Measurements from ENCODE around the gene CDC20.
"Not testable (repeated sequence)": the region's sequence is repeated elsewhere in the genome, so short reads cannot be mapped to it uniquely, and the experiment has no call there.

The CDC20 gene

GRCh38 chr1:43363935-43364525 is 5.2 kb downstream of the CDC20 start:
- H3K36me3 ChIP-seq (ENCODE audit: insufficient read depth, low read depth, low read length) = peaks cover 60% of the 10 kb centered on the region
- peaks cover 27% of the 10 kb centered on the region for H3K4me1 ChIP-seq (ENCODE audit: insufficient read depth, low read length)

GRCh38 chr1:43365678-43366077 is 6.9 kb downstream of the CDC20 start:
- H3K9ac ChIP-seq (ENCODE audit: low read depth, low read length) = no peak overlapping the region
- H3K27me3 ChIP-seq (ENCODE audit: insufficient read depth, low read length) = no peaks in the 10 kb centered on the region
- peak overlapping the region; percentile 89 for H3K4me3 ChIP-seq (ENCODE audit: low read length)
- no peaks in the 10 kb centered on the region for H3K9me3 ChIP-seq (ENCODE audit: insufficient read depth, low read depth, low read length)
- peaks cover 46% of the 10 kb centered on the region for H3K36me3 ChIP-seq (ENCODE audit: insufficient read depth, low read depth, low read length)
- H3K4me1 ChIP-seq (ENCODE audit: insufficient read depth, low read length) = peaks cover 18% of the 10 kb centered on the region
- H3K27ac ChIP-seq (ENCODE audit: low read length) = no peak overlapping the region

More at GRCh38 chr1:43363935-43364525, 5.2 kb downstream of the CDC20 start:
- H3K27me3 ChIP-seq (ENCODE audit: insufficient read depth, low read length) = no peaks in the 10 kb centered on the region
- no peaks in the 10 kb centered on the region for H3K9me3 ChIP-seq (ENCODE audit: insufficient read depth, low read depth, low read length)
- H3K27ac ChIP-seq (ENCODE audit: low read length) = no peak overlapping the region
- no peak overlapping the region for H3K4me3 ChIP-seq (ENCODE audit: low read length)
- H3K9ac ChIP-seq (ENCODE audit: low read depth, low read length) = no peak overlapping the region

GRCh38 chr1:43366179-43366578 is 7.4 kb downstream of the CDC20 start:
- peak overlapping the region; percentile 89 for H3K4me3 ChIP-seq (ENCODE audit: low read length)
- peaks cover 18% of the 10 kb centered on the region for H3K4me1 ChIP-seq (ENCODE audit: insufficient read depth, low read length)
- H3K9ac ChIP-seq (ENCODE audit: low read depth, low read length) = 0 out of 2 replicates have a peak overlapping the region, but pooled peaks have one; percentile 73
- no peaks in the 10 kb centered on the region for H3K9me3 ChIP-seq (ENCODE audit: insufficient read depth, low read depth, low read length)
- H3K27ac ChIP-seq (ENCODE audit: low read length) = no peak overlapping the region
- H3K36me3 ChIP-seq (ENCODE audit: insufficient read depth, low read depth, low read length) = peaks cover 41% of the 10 kb centered on the region
- H3K27me3 ChIP-seq (ENCODE audit: insufficient read depth, low read length) = no peaks in the 10 kb centered on the region

- Histone ChIP-seq H3K4me1 (ENCODE audit: insufficient read depth, low read length) (peaks cover 18% of the 10 kb centered on the region), H3K27ac (ENCODE audit: low read length) (no peak overlapping the region), H3K27me3 (ENCODE audit: insufficient read depth, low read length) (no peaks in the 10 kb centered on the region), H3K4me3 (ENCODE audit: low read length) (peak overlapping the region; percentile 89), H3K36me3 (ENCODE audit: insufficient read depth, low read depth, low read length) (peaks cover 36% of the 10 kb centered on the region), H3K9me3 (ENCODE audit: insufficient read depth, low read depth, low read length) (no peaks in the 10 kb centered on the region), H3K9ac (ENCODE audit: low read depth, low read length) (peak overlapping the region; percentile 73)
These were observed 7.8 kb downstream of the CDC20 start for GRCh38 chr1:43366601-43367025.

GRCh38 chr1:43367026-43367903 is 8.5 kb downstream of the CDC20 start:
- H3K9me3 ChIP-seq (ENCODE audit: insufficient read depth, low read depth, low read length) = no peaks in the 10 kb centered on the region
- H3K4me1 ChIP-seq (ENCODE audit: insufficient read depth, low read length) = peaks cover 18% of the 10 kb centered on the region
- H3K4me3 ChIP-seq (ENCODE audit: low read length) = peak overlapping the region; percentile 89
- no peak overlapping the region for H3K27ac ChIP-seq (ENCODE audit: low read length)
- H3K27me3 ChIP-seq (ENCODE audit: insufficient read depth, low read length) = no peaks in the 10 kb centered on the region
- H3K36me3 ChIP-seq (ENCODE audit: insufficient read depth, low read depth, low read length) = peaks cover 30% of the 10 kb centered on the region
- peak overlapping the region; percentile 73 for H3K9ac ChIP-seq (ENCODE audit: low read depth, low read length)

GRCh38 chr1:43367904-43368645 is 9.3 kb downstream of the CDC20 start, which contains the start of gene ELOVL1:
ELOVL1 (minus strand) TSS chr1:43368011; CDS start chr1:43365609, 2,402 bp downstream.
- Histone ChIP-seq H3K4me1 (ENCODE audit: insufficient read depth, low read length) (peaks cover 18% of the 10 kb centered on the region), H3K9ac (ENCODE audit: low read depth, low read length) (peak within 1 kb of the TSS; percentile 76), H3K4me3 (ENCODE audit: low read length) (peak within 1 kb of the TSS; percentile 89), H3K27ac (ENCODE audit: low read length) (peak within 1 kb of the TSS; percentile 49), H3K9me3 (ENCODE audit: insufficient read depth, low read depth, low read length) (no peaks in the 10 kb centered on the region), H3K27me3 (ENCODE audit: insufficient read depth, low read length) (no peaks in the 10 kb centered on the region), H3K36me3 (ENCODE audit: insufficient read depth, low read depth, low read length) (peaks cover 22% of the 10 kb centered on the region)

GRCh38 chr1:43368646-43369020 is 9.9 kb downstream of the CDC20 start:
- no peaks in the 10 kb centered on the region for H3K27me3 ChIP-seq (ENCODE audit: insufficient read depth, low read length)
- peak overlapping the region; percentile 76 for H3K9ac ChIP-seq (ENCODE audit: low read depth, low read length)
- H3K27ac ChIP-seq (ENCODE audit: low read length) = peak overlapping the region; percentile 49
- H3K9me3 ChIP-seq (ENCODE audit: insufficient read depth, low read depth, low read length) = no peaks in the 10 kb centered on the region
- H3K4me1 ChIP-seq (ENCODE audit: insufficient read depth, low read length) = peaks cover 18% of the 10 kb centered on the region
- peak overlapping the region; percentile 89 for H3K4me3 ChIP-seq (ENCODE audit: low read length)
- peaks cover 16% of the 10 kb centered on the region for H3K36me3 ChIP-seq (ENCODE audit: insufficient read depth, low read depth, low read length)

GRCh38 chr1:43369779-43370178 is 11.0 kb downstream of the CDC20 start:
- not testable (repeated sequence) for H3K27ac ChIP-seq (ENCODE audit: low read length); H3K9ac ChIP-seq (ENCODE audit: low read depth, low read length); H3K27me3 ChIP-seq (ENCODE audit: insufficient read depth, low read length); H3K9me3 ChIP-seq (ENCODE audit: insufficient read depth, low read depth, low read length); H3K4me3 ChIP-seq (ENCODE audit: low read length); H3K36me3 ChIP-seq (ENCODE audit: insufficient read depth, low read depth, low read length)
- H3K4me1 ChIP-seq (ENCODE audit: insufficient read depth, low read length) = peaks cover 18% of the 10 kb centered on the region

- Histone ChIP-seq H3K9me3 (ENCODE audit: insufficient read depth, low read depth, low read length) (no peaks in the 10 kb centered on the region), H3K27me3 (ENCODE audit: insufficient read depth, low read length) (no peaks in the 10 kb centered on the region), H3K36me3 (ENCODE audit: insufficient read depth, low read depth, low read length) (no peaks in the 10 kb centered on the region), H3K9ac (ENCODE audit: low read depth, low read length) (no peak overlapping the region), H3K4me3 (ENCODE audit: low read length) (no peak overlapping the region), H3K27ac (ENCODE audit: low read length) (no peak overlapping the region), H3K4me1 (ENCODE audit: insufficient read depth, low read length) (peaks cover 17% of the 10 kb centered on the region)
These were observed 11.8 kb downstream of the CDC20 start for GRCh38 chr1:43370564-43370963.

GRCh38 chr1:43372172-43372571 is 13.4 kb downstream of the CDC20 start:
- Histone ChIP-seq H3K4me3 (ENCODE audit: low read length) (no peak overlapping the region), H3K9me3 (ENCODE audit: insufficient read depth, low read depth, low read length) (no peaks in the 10 kb centered on the region), H3K27ac (ENCODE audit: low read length) (no peak overlapping the region), H3K9ac (ENCODE audit: low read depth, low read length) (no peak overlapping the region), H3K27me3 (ENCODE audit: insufficient read depth, low read length) (no peaks in the 10 kb centered on the region), H3K36me3 (ENCODE audit: insufficient read depth, low read depth, low read length) (no peaks in the 10 kb centered on the region), H3K4me1 (ENCODE audit: insufficient read depth, low read length) (0 out of 2 replicates have a peak, but pooled peaks cover 7% of the 10 kb centered on the region)

- no peak overlapping the region for H3K4me3 ChIP-seq (ENCODE audit: low read length)
- H3K9ac ChIP-seq (ENCODE audit: low read depth, low read length) = no peak overlapping the region
- H3K27ac ChIP-seq (ENCODE audit: low read length) = no peak overlapping the region
- H3K4me1 ChIP-seq (ENCODE audit: insufficient read depth, low read length) = peaks cover 7% of the 10 kb centered on the region; the same call in 1 of the 2 replicates
- H3K9me3 ChIP-seq (ENCODE audit: insufficient read depth, low read depth, low read length) = no peaks in the 10 kb centered on the region
- no peaks in the 10 kb centered on the region for H3K27me3 ChIP-seq (ENCODE audit: insufficient read depth, low read length)
- H3K36me3 ChIP-seq (ENCODE audit: insufficient read depth, low read depth, low read length) = no peaks in the 10 kb centered on the region
These were observed 14.5 kb downstream of the CDC20 start for GRCh38 chr1:43373066-43373940.
